H1 (cell line): ENCODE measurements around the gene TSFM. TPM values are rescaled to one million over a fixed set of nuclear protein-coding genes. Genes with fewer than 3 reads are reported as not detected.

Source experiments
- BRCA1 ChIP-seq: IDR thresholded peaks from 2 replicates; pipeline ENCODE4 v1.6.1; 2012; ENCODE audit warnings: low read depth, low read length, improper control_type of control experiment
- SRF ChIP-seq: IDR thresholded peaks from 2 replicates; pipeline ENCODE4 v1.6.1; 2011; ENCODE audit warnings: mild to moderate bottlenecking, low read depth, low read length, moderate library complexity
- SUZ12 ChIP-seq: fragments of 200-600 bp; sonication (generic); IDR thresholded peaks from 2 replicates; pipeline ENCODE4 v1.6.1; 2012; ENCODE audit warnings: mild to moderate bottlenecking, inconsistent platforms, low read length, moderate library complexity, mixed read lengths
- polyA plus RNA-seq, 7 experiments: library from polyadenylated mRNA; depleted of rRNA in 3 of 7; stranded (reverse) in 5 of 7; unstranded in 2 of 7; fragments of >200 nt in 5 of 7; fragments of 200-250 nt in 2 of 7; gene quantifications; 1 replicate in 5 of 7; 2 replicates in 1 of 7; 4 replicates in 1 of 7; pipeline versions ENCODE4 v1.2.1 to v1.2.3, GENCODE V29; 2011 to 2013; ENCODE audit warnings: missing spikeins in 2 of 7, mixed read lengths in 2 of 7
- total RNA-seq: library from RNA; stranded (reverse); fragmentation: NEBNext Ultra II Directional; extraction: Animal tissue kit (Norgen Biotek cat#: 25700); gene quantifications from 2 replicates; pipeline ENCODE4 v1.2.1, GENCODE V29; 2021

The TSFM gene
- total and polyA plus RNA-seq, 2 of the 8 experiments (the other 6 are each of a cell fraction or from before 2014, with no cell fraction given), result 17.4 to 49.8 TPM

DNA sequence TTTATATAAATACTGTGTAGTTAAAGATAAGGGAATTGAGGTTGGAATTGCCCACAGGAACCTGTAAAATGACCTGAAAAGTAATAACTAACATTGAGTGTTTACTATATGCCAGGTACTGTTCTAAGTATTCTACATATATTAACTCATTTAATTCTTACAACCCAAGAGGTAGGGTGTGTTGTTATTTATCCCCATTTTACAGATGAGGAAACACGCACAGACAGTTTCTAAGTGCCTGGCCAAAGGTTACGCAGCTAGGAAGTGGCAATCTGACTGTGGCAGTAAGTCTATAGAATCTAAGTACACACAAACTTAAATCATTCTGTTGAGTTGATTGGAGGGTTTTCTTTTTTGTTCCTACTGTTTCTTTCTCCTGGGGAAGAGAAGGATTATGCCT is 38.8 kb upstream of the TSFM start (continued):
- TF ChIP-seq BRCA1 (no peak), SRF (no peak), SUZ12 (no peak)
